Nephron (organoid): ENCODE data around the gene UBXN11.

Source experiments
- H3K27ac Mint-ChIP-seq, 3 experiments: 2 replicates each; pipeline ENCODE4 v1.8.0; 2020; ENCODE audit warnings: mixed read lengths in 3 of 3, mild to moderate bottlenecking in 2 of 3, moderate library complexity in 1 of 3
- H3K27me3 Mint-ChIP-seq: 2 replicates; pipeline ENCODE4 v1.8.0; 2021; ENCODE audit warnings: low read depth, mild to moderate bottlenecking, moderate library complexity, mixed read lengths
- H3K36me3 Mint-ChIP-seq: 2 replicates; pipeline ENCODE4 v1.8.0; 2020; ENCODE audit warnings: low read depth, mixed read lengths
- H3K4me1 Mint-ChIP-seq: 2 replicates; pipeline ENCODE4 v1.8.0; 2020; ENCODE audit warnings: mixed read lengths
- H3K4me3 Mint-ChIP-seq, 3 experiments: 2 replicates each; pipeline ENCODE4 v1.8.0; 2020; ENCODE audit warnings: mild to moderate bottlenecking in 3 of 3, mixed read lengths in 3 of 3, moderate library complexity in 2 of 3
- H3K9me3 Mint-ChIP-seq: 2 replicates; pipeline ENCODE4 v1.8.0; 2020; ENCODE audit warnings: mixed read lengths
- CTCF ChIP-seq, 3 experiments: fragments of 200-600 bp; sonication (generic); IDR thresholded peaks; one replicate each; pipeline ENCODE4 v1.5.0; 2021; ENCODE audit warnings: antibody characterized with exemption in 3 of 3; ENCODE audit not compliant: unreplicated experiment in 3 of 3

Gene UBXN11

GRCh38 chr1:26349188-26349876 is 42.9 kb upstream of the UBXN11 start:
- Mint-ChIP-seq H3K27ac (peak overlapping the region in 1 of 3 experiments; percentile 41), H3K4me1 (peaks cover 4% of the 10 kb centered on the region)

GRCh38 chr1:26346274-26347033 is 40.0 kb upstream of the UBXN11 start:
- no peak for TF ChIP-seq CTCF (IDR thresholded peaks at IDR 0.05; ENCODE audit: unreplicated experiment in 3 of 3)
- Mint-ChIP-seq H3K4me1 (no peaks in the 10 kb centered on the region), H3K4me3 (no peak overlapping the region), H3K27ac (no peak overlapping the region), H3K27me3 (peaks cover 6% of the 10 kb centered on the region), H3K36me3 (no peaks in the 10 kb centered on the region), H3K9me3 (no peaks in the 10 kb centered on the region)

More at GRCh38 chr1:26349188-26349876, 42.9 kb upstream of the UBXN11 start:
- H3K9me3 Mint-ChIP-seq, result no peaks in the 10 kb centered on the region
- no peak for TF ChIP-seq CTCF (IDR thresholded peaks at IDR 0.05; ENCODE audit: unreplicated experiment in 3 of 3)
- no peak overlapping the region for H3K4me3 Mint-ChIP-seq
- peaks cover 6% of the 10 kb centered on the region for H3K27me3 Mint-ChIP-seq
- no peaks in the 10 kb centered on the region for H3K36me3 Mint-ChIP-seq

- Mint-ChIP-seq H3K9me3 (no peaks in the 10 kb centered on the region), H3K4me1 (no peaks in the 10 kb centered on the region), H3K4me3 (no peak overlapping the region), H3K27ac (no peak overlapping the region), H3K36me3 (no peaks in the 10 kb centered on the region), H3K27me3 (peaks cover 6% of the 10 kb centered on the region)
- no peak for TF ChIP-seq CTCF (IDR thresholded peaks at IDR 0.05; ENCODE audit: unreplicated experiment in 3 of 3)
Measured at GRCh38 chr1:26345718-26346117, 39.3 kb upstream of the UBXN11 start.

- H3K9me3 Mint-ChIP-seq, result no peaks in the 10 kb centered on the region
- no peak for TF ChIP-seq CTCF (IDR thresholded peaks at IDR 0.05; ENCODE audit: unreplicated experiment in 3 of 3)
- H3K4me3 Mint-ChIP-seq, result no peak overlapping the region
- H3K27ac Mint-ChIP-seq, result no peak overlapping the region
- peaks cover 6% of the 10 kb centered on the region for H3K27me3 Mint-ChIP-seq
- no peaks in the 10 kb centered on the region for H3K4me1 Mint-ChIP-seq
- no peaks in the 10 kb centered on the region for H3K36me3 Mint-ChIP-seq
Measured at GRCh38 chr1:26344147-26344920, 37.9 kb upstream of the UBXN11 start.

- Mint-ChIP-seq H3K27ac (no peak overlapping the region), H3K4me3 (no peak overlapping the region), H3K27me3 (peaks cover 38% of the 10 kb centered on the region), H3K36me3 (no peaks in the 10 kb centered on the region), H3K4me1 (peaks cover 10% of the 10 kb centered on the region), H3K9me3 (no peaks in the 10 kb centered on the region)
- TF ChIP-seq CTCF (IDR thresholded peaks at IDR 0.05; ENCODE audit: unreplicated experiment in 3 of 3), result no peak
Measured at GRCh38 chr1:26340047-26340481, 33.6 kb upstream of the UBXN11 start.
